ENCODE results near the gene AQP2.

Gene AQP2, protein sequence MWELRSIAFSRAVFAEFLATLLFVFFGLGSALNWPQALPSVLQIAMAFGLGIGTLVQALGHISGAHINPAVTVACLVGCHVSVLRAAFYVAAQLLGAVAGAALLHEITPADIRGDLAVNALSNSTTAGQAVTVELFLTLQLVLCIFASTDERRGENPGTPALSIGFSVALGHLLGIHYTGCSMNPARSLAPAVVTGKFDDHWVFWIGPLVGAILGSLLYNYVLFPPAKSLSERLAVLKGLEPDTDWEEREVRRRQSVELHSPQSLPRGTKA

GRCh38 chr12:49950273-49951251, at the start of gene AQP2:
TSS of gene AQP2 (plus strand) at chr12:49950737. CDS start at chr12:49950831, 94 bp downstream.
- no peak for DNase-seq

DNA sequence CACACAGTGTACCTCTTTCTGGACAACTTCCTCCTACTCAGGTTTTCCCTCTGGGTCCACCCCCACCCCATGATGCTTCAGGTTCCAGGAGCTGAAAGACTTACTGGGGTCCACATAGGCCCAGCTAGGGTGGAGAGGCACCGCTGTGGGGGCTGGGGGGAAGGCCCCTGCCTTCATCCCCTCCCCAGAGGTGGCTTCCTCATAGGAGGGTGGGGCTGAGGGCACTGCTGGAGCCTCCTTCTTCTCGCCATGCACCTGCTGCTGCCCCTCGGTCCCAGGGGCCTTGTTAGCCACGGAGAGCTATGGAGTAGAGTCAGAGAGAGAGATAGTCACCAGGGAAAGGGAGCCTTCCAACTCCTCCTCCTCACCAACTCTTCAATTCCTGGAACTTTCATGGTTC, 49.5 kb upstream of the AQP2 start:
- no peak for DNase-seq

GRCh38 chr12:49901986-49902385, 48.6 kb upstream of the AQP2 start:
- no peak for DNase-seq

DNA sequence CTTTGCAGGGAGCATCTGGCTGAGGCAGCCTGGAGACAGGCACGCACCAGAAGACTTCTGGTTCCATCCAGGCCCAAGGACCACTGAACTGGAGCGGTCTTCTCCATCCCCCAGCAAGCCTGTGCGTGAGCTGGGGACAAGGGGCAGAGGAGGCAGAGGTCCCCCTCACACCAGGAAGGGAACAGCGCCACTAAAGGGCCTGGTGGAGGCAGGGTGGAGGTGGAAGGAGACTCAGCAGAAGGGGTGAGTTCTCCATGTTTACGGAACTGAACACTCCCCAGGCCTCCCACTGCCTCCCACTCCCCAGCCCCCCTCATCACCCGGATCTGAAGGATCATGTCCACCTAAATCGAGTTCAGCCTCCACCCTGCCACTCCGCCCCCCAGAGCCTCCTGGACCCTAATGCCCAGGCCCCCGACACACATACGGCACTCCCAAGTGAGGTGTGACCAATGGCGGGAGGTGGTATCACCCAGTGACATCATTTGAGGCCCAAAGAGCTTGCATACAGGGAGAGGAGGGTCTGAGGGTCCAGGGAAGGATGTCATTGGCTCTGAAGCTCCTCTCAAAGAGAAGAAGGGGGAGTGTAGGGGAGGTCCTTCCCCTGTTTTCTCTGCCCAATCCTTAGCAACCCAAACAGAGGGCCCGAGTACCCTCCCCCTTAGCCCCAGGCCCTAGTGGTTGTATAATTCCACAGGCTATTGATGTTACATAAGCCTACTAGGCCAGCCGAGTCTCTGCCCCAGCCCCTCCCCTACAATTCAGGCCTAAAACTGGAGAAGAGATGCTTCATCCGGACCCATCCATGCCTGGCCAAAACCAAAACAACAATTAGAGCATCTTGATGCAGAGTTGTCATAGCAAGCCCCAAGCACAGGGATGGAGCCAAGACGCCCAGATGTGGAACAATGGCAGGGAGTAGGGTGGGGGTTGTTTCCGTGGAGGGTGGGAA, 47.9 kb upstream of the AQP2 start:
- no peak for DNase-seq

GRCh38 chr12:49903351-49903699, 47.2 kb upstream of the AQP2 start:
- DNase-seq, result no peak

DNA sequence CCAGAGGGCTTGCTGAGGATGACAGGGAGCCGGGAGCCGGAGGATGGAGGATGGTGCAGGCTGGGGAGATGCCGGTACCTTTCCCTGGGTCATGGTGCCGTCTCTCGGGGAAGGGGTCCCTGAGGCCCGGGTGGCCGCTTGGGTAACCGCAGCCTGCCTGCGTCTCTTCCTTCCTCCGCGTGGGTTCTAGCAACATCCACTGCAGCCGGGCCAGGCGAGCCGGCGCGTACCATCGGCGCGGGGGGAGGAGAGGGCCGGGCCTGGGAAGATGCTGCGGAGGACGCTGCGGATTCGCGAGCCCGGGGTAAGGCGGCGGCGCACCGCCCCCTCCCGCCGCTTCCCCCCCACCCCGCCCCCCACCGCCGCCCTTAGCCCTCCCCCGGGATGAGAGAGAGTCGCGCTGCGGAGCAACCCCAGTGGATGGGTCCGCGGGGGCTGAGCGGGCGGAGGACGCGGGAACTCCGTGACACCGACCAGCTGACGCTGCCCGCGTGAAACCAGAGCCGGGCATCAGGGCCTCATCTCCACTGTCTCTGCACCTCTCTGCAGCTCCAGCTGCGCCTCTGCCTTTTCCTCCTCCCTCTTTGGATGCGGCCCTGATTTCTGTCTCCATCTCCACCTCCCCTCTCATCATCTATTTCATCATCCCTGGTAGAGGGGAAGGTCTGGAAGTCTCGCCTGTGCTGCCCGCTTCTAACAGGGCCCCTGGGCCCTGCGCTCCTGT, 46.7 kb upstream of the AQP2 start, which contains the start of gene FAIM2:
Gene FAIM2, minus strand, starts transcription at position 201 of the 724 bp plus-strand sequence. Its CDS starts 108 bp downstream, at position 93.
- DNase-seq, result peak; percentile 72

DNA sequence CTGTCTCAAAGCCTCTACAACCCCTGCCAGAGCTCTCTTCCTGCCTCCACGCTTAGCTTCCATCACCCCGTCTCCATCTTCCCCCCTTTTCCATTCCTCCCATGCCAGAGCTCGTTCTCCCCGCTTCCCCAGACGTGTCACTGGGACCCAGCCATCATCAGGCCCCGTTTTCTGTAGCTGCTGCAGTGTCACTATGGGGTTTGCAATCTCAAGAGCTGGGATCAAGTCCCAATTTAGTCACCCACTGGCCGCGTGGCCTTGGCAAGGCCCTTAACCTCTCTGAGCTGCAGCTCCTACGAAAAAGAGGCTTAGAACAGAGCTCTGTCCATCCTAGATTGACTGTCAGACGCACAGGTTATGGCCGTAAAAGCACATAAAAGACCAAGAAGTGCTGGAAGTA, 45.9 kb upstream of the AQP2 start:
- no peak for DNase-seq

DNA sequence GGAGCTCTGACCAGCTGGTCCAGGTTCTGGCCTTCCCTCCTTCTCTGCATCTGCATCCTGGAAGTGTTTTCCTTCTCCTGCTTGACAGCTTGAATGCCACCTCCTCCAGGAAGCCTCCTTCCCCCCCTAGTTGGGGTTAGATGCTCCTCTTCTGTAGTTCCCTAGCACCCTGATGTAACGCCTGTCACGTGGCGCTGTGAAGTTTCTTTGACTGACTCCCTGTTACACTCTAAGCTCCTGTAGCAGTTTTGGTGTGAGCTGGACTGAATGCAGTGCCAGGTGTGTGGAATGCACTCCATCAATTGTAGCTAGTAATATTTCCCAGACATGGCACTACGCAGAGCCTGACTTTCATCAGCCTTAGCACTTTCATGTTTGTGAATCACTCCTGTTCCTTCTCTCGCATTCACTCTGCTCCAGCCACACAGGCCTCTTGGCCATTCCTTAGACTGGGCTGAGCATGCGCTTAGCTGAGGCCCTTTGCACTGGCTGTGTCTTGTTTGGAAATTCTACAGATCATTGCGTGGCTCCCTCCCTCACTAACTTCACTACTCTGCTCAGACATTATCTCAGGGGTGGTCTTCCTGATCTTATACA, 44.7 kb upstream of the AQP2 start:
- no peak for DNase-seq

DNA sequence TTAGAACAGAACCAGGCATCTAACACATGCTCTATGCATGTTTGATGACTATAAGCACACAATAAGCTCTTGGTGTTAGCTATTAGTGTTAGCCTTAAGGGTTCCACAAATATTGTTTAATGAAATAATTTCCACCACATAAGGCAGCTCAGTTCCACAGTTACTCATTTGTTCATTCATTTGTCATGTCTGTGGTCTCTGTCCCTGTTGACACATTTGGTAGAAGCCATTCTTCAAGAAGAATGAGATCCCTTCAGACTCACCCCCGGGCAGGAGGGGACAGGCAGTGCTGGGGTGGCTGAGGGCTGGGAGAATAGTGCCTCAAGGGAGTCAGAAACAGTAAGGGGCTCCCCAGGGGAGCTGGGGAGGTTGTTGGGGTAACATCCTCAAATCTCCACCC, 43.2 kb upstream of the AQP2 start:
- DNase-seq, result no peak

DNA sequence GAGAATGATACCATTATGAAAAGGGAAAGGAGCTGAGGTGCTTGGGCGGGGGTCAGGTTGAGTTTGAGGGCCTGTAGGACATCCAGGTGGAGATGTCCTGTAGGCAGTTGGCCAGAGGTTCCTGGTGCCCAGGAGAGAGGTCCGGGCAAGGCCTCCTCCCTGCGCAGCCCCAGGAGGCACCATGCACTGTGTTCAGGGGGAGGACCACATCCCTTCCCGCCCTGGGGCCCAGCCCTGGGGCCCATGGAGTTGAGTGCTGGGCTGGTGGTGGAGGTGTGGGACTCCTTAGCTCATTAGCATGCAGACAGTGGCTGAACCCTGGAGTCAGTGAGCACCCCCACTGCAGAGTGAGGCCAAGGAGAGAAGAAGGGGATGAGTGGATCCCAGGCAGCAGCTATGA, 41.2 kb upstream of the AQP2 start:
- DNase-seq, result no peak

DNA sequence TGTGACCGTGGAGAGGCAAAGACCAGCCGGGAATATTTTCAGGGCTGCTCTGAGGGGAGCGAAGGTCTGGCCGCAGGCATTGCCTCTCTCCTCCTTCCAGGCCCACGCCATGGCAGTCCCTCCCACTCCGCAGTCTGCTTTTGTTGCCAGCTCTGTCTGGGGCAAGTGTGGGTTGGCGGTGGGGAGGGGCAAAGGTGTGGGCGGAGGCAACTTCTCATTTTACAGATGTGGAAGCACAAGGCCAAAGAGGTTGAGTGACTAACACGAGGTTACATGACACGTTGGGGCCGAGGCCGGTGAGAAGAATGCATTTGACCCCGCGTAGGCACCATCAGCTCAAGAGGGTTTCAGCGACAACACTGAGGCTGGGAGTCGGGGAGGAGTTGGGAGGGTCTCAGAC, 40.7 kb upstream of the AQP2 start:
- DNase-seq, result no peak

DNA sequence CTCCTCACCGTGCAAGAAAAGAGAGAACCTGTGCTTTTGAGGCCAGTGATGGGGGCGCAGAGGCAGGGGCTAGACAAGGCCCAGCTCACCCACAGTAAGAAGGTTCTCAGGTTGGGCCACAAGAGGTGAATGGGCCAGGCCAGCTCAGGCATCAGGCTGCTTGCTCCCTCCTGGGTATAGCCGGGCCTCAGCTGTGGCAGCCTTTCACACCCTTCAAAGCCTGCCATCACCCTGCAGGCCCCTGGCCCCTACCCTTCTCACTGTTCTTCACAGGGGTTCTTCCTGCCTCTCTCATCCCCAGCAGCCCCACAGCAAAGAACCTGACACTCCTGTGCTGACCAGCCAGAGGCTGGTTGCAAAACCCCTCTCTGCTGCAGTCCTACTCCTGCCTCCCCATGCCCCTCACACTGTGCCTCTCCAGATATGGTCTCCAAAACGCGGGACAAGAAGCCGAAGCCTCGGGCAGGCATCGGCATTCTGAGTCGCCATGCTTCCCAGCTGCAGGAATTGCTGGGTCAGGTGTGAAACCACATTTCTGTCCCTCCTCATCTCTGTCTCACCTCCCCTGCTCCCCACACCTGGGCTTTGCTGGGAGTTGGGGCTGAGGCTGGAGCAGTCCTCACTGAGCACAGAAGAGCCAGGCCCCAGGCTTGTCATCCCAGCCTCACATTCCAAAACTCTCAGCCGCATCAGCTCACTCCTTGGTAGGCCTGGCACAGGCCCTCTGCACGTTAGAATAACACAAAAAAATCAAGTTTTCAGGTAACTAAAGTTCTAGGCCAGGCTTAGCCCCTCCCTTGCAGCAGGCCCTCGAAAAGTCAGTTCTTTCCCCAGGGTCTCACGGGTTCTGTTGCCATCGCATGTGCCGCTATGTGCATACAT, 40.0 kb upstream of the AQP2 start:
- DNase-seq, result no peak

GRCh38 chr12:49911213-49911605, 39.3 kb upstream of the AQP2 start:
- DNase-seq, result no peak

GRCh38 chr12:49912345-49913255, 37.9 kb upstream of the AQP2 start:
- DNase-seq, result no peak

- no peak for DNase-seq
Observed at GRCh38 chr12:49916129-49916919, 34.2 kb upstream of the AQP2 start.

DNA sequence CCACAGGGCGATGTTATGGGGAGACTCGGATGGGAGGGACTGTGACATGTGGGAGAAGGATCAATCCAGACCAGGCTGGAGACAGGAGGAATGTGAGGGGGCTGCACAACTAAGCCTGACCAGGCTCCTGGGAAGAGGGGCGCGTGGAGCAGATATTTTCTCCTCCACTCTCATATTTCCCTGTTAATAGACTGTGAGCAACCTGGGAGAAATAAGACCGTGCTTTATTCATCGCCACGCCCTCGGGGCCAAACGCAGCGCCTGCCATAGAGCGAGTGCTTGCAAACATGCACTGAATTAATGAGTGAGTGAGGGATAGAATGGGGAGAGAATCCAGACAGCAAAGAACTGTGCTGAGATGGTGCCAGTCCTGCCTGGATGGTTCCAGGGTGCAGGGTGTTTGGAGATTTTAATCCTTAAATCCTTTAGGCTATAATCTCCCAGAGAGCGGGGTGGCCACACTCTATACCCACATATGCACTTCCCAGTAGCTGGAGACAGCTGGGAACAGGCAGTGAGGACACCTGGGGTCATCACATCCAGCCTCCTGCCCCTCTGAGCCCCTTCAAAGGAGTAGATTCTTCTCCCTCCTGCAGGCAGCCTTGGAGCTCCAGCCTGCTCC, 33.3 kb upstream of the AQP2 start:
- DNase-seq, result no peak

- DNase-seq, result no peak
Observed at GRCh38 chr12:49917788-49918173, 32.8 kb upstream of the AQP2 start.

- no peak for DNase-seq
Observed at GRCh38 chr12:49920241-49920914, 30.2 kb upstream of the AQP2 start.

Data from activated CD8-positive, alpha-beta memory T cell treated with anti-CD3 and anti-CD28 coated beads, Interleukin-2, amount 50 U/mL, for 48 hours (primary cell).